IPS-NIHi7 (cell line): Measurements from ENCODE around the gene NACA2.
"Not testable (repeated sequence)": the region's sequence is repeated elsewhere in the genome, so short reads cannot be mapped to it uniquely, and the experiment has no call there.

Experiments
- DNase-seq: peaks from one replicate; pipeline ENCODE4 v3.0.0; 2012; ENCODE audit warnings: mixed read lengths; ENCODE audit errors: extremely low spot score

Gene NACA2

GRCh38 chr17:61599608-61600007 lies 8.6 kb upstream of the NACA2 start:
- DNase-seq = no peak

GRCh38 chr17:61598014-61598413 lies 7.0 kb upstream of the NACA2 start:
- no peak for DNase-seq

- DNase-seq = no peak
Measured at GRCh38 chr17:61597607-61598006, 6.6 kb upstream of the NACA2 start.

- no peak for DNase-seq
Measured at GRCh38 chr17:61595418-61596186, 4.6 kb upstream of the NACA2 start.

- no peak for DNase-seq
Measured at GRCh38 chr17:61594294-61594825, 3.3 kb upstream of the NACA2 start.

GRCh38 chr17:61593426-61593825 lies 2.4 kb upstream of the NACA2 start:
- no peak for DNase-seq

GRCh38 chr17:61591930-61592329 lies 911 bp upstream of the NACA2 start:
- no peak for DNase-seq

- DNase-seq = no peak
Measured at GRCh38 chr17:61589990-61590389, 1.0 kb downstream of the NACA2 start.

- DNase-seq = no peak
Measured at GRCh38 chr17:61587807-61588660, 3.0 kb downstream of the NACA2 start.

- no peak for DNase-seq
Measured at GRCh38 chr17:61587242-61587641, 3.8 kb downstream of the NACA2 start.

- DNase-seq = not testable (repeated sequence)
Measured at GRCh38 chr17:61586622-61587021, 4.4 kb downstream of the NACA2 start.

GRCh38 chr17:61586031-61586566 lies 4.9 kb downstream of the NACA2 start:
- no peak for DNase-seq

GRCh38 chr17:61584866-61585265 lies 6.2 kb downstream of the NACA2 start:
- DNase-seq = no peak

- DNase-seq = no peak
Measured at GRCh38 chr17:61584266-61584665, 6.8 kb downstream of the NACA2 start.

- no peak for DNase-seq
Measured at GRCh38 chr17:61583660-61584264, 7.3 kb downstream of the NACA2 start.

- no peak for DNase-seq
Measured at GRCh38 chr17:61583242-61583641, 7.8 kb downstream of the NACA2 start.

GRCh38 chr17:61582593-61582992 lies 8.4 kb downstream of the NACA2 start:
- no peak for DNase-seq

GRCh38 chr17:61581611-61582349 lies 9.2 kb downstream of the NACA2 start:
- DNase-seq = no peak

GRCh38 chr17:61580502-61580901 lies 10.5 kb downstream of the NACA2 start:
- no peak for DNase-seq

GRCh38 chr17:61579961-61580360 lies 11.1 kb downstream of the NACA2 start:
- no peak for DNase-seq

GRCh38 chr17:61579347-61579746 lies 11.7 kb downstream of the NACA2 start:
- no peak for DNase-seq
